GM18870 (cell line): ENCODE measurements around the gene CADPS2.

Experiments
- ATAC-seq: cut with Tn5 transposase; IDR thresholded peaks from one replicate; pipeline ENCODE4 v1.9.1; 2021; ENCODE audit warnings: moderate library complexity; ENCODE audit not compliant: unreplicated experiment

Gene CADPS2

GRCh38 chr7:122327969-122328368 is 558.3 kb downstream of the CADPS2 start:
- no peak for ATAC-seq

GRCh38 chr7:122316467-122317388 is 569.5 kb downstream of the CADPS2 start:
- no peak for ATAC-seq

GRCh38 chr7:122315507-122316466 is 570.5 kb downstream of the CADPS2 start:
- no peak for ATAC-seq

GRCh38 chr7:122314284-122314683 is 572.0 kb downstream of the CADPS2 start:
- no peak for ATAC-seq

GRCh38 chr7:122312789-122313188 is 573.5 kb downstream of the CADPS2 start:
- ATAC-seq = no peak

- ATAC-seq = no peak
Observed at GRCh38 chr7:122311734-122312450, 574.4 kb downstream of the CADPS2 start.

GRCh38 chr7:122311050-122311700 is 575.1 kb downstream of the CADPS2 start:
- no peak for ATAC-seq

GRCh38 chr7:122310119-122311021 is 575.9 kb downstream of the CADPS2 start:
- peak; percentile 64 for ATAC-seq

- ATAC-seq = no peak
Observed at GRCh38 chr7:122309421-122309820, 576.8 kb downstream of the CADPS2 start.

- ATAC-seq = no peak
Observed at GRCh38 chr7:122307228-122307621, 579.0 kb downstream of the CADPS2 start.

GRCh38 chr7:122306320-122307227 is 579.7 kb downstream of the CADPS2 start:
- no peak for ATAC-seq

GRCh38 chr7:122305475-122306319 is 580.6 kb downstream of the CADPS2 start:
- no peak for ATAC-seq

GRCh38 chr7:122304996-122305421 is 581.3 kb downstream of the CADPS2 start:
- ATAC-seq = no peak

GRCh38 chr7:122304319-122304975 is 581.8 kb downstream of the CADPS2 start, which contains the start of gene FEZF1:
Gene FEZF1, minus strand, starts transcription at chr7:122304750. Its CDS starts 313 bp downstream, at chr7:122304437.
- no peak for ATAC-seq

- no peak for ATAC-seq
Observed at GRCh38 chr7:122303531-122304318, 582.5 kb downstream of the CADPS2 start.
